ENCODE measurements around the gene MRTFB. TPM values are rescaled to one million over a fixed set of nuclear protein-coding genes. Genes with fewer than 3 reads are reported as not detected.

Gene MRTFB
- total and polyA plus RNA-seq, 12 donors = 4.1 to 41.8 (median 32.5) TPM

DNA sequence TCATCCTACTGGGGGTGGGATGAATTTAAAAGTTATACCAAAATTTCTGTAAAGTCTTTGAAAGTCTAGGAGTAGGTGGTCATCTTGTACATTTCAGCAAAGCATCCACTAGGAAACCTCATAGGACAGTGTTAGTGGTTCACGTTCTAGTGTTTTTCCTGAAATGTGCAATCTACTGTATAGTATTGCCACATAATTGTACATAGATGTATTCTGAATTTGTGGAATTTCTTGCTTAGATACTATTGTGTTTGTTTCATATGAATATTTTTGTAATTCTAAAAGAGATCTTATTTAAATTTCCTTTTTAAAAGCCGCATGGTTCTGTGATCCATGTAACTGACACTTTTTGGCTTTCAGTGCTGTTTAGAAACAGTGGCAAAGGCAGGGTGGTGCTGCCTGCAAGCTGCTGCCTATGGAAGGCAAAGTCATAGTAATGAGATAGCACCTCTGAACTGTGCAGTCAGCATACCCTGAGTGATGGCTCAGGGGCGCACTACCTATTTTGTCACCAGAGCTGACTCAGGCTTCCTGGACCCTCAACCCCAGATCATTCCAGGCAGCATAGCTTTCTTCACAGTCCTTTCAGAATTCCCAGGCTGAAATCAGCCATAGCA lies 193.3 kb downstream of the MRTFB start:
- H3K9me3 ChIP-seq = peaks cover 0 to 5% (median under 1%) of the 10 kb centered on the region in 11 donors
- no peak for ATAC-seq
- no peak for TF ChIP-seq CTCF (IDR thresholded peaks at IDR 0.05)
- H3K4me1 ChIP-seq = no peaks in the 10 kb centered on the region
- H3K27me3 ChIP-seq = no peaks in the 10 kb centered on the region
- intact Hi-C loops (cut with DNase I) = loop anchor here in 1 of 10 donors (10.0 kb wide), 1 partner anchor 350 kb away; no protein-coding TSS in a partner anchor
- no peak overlapping the region for H3K4me3 ChIP-seq
- WGBS, 2 donors = 95 to 97% methylated on average over 3 of the region's 3 CpGs
- no peak overlapping the region for H3K27ac ChIP-seq
- no peak for DNase-seq
- H3K36me3 ChIP-seq = peaks cover 0 to 93% (median 52%) of the 10 kb centered on the region in 9 donors

- Histone ChIP-seq H3K4me3 (no peak overlapping the region), H3K27me3 (no peaks in the 10 kb centered on the region), H3K9me3 (peaks cover 0 to 23% (median 7%) of the 10 kb centered on the region in 11 donors), H3K4me1 (no peaks in the 10 kb centered on the region), H3K27ac (no peak overlapping the region), H3K36me3 (peaks cover 0 to 56% (median 26%) of the 10 kb centered on the region in 9 donors)
- ATAC-seq (no peak), DNase-seq (no peak)
- intact Hi-C loops (cut with DNase I) = loop anchor here in 1 of 10 donors (10.0 kb wide), 1 partner anchor 347 kb away; no protein-coding TSS in a partner anchor
- WGBS, 2 donors = 96% methylated on average over 7 of the region's 7 CpGs
- no peak for TF ChIP-seq CTCF (IDR thresholded peaks at IDR 0.05)
These were observed 197.0 kb downstream of the MRTFB start for GRCh38 chr16:14268073-14268472.

- Histone ChIP-seq H3K4me3 (no peak overlapping the region), H3K27me3 (no peaks in the 10 kb centered on the region), H3K27ac (no peak overlapping the region), H3K4me1 (no peaks in the 10 kb centered on the region), H3K36me3 (no peaks in the 10 kb centered on the region), H3K9me3 (peaks cover 0 to 7% (median 0%) of the 10 kb centered on the region in 11 donors)
- TF ChIP-seq CTCF (IDR thresholded peaks at IDR 0.05) = no peak
- intact Hi-C loops (cut with DNase I) = no loop called here
- 96 to 97% methylated on average over 3 of the region's 3 CpGs for WGBS, 2 donors
- DNase-seq (no peak), ATAC-seq (no peak)
These were observed 204.8 kb downstream of the MRTFB start for GRCh38 chr16:14275934-14276333.

- Histone ChIP-seq H3K9me3 (no peaks in the 10 kb centered on the region), H3K4me1 (no peaks in the 10 kb centered on the region), H3K4me3 (no peak overlapping the region), H3K27me3 (no peaks in the 10 kb centered on the region), H3K36me3 (no peaks in the 10 kb centered on the region), H3K27ac (no peak overlapping the region)
- no peak for ATAC-seq
- no peak for TF ChIP-seq CTCF (IDR thresholded peaks at IDR 0.05)
- DNase-seq = no peak
- intact Hi-C loops (cut with DNase I) = no loop called here
- WGBS, 2 donors = 56% methylated on average over 2 of the region's 2 CpGs
These were observed 207.6 kb downstream of the MRTFB start for GRCh38 chr16:14278749-14279148.
